GM20000 (cell line): Measurements from ENCODE around the gene PSMA7.

Experiments used
- DNase-seq: peaks from one replicate; pipeline ENCODE4 v3.0.0; 2012; ENCODE audit warnings: low spot score
- TF ChIP-seq, protein P1 (sequence below): IDR thresholded peaks from 2 replicates; pipeline ENCODE4 v1.5.1; 2012; ENCODE audit warnings: mild to moderate bottlenecking, control low read depth; ENCODE audit errors: extremely low read depth, missing control alignments

PSMA7 gene

DNA sequence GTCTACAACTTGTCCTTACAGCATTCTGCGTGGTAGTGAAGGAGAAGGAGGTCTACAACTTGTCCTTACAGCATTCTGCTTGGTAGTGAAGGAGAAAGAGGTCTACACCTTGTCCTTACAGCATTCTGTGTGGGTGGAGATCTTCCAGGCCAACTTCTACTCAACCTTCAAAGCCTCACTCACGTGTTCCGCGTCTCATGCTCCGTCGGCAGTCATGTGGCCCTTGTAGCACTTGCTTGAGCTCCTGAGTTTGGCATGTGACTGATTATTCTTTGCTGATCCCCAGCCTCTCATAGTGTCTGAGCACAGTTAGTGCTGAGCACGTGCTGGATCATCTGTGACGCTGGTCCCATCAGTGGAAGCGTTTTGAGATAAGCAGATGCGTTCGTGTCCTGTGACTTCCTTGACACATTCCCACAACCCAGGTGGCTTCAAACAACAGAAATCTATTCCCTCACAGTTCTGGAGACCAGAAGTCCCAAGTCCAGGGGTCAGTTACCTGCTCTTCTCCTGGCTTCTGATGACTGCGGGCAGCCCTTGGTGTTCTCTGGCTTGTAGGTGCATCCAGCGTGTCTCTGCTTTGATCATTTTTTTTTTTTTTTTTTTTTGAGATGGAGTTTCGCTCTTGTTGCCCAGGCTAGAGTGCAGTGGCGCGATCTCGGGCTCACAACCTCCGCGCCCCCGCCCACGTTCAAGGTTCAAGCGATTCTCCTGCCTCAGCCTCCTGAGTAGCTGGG is 3.0 kb upstream of the PSMA7 start:
- DNase-seq, result no peak
- TF ChIP-seq, protein P1, sequence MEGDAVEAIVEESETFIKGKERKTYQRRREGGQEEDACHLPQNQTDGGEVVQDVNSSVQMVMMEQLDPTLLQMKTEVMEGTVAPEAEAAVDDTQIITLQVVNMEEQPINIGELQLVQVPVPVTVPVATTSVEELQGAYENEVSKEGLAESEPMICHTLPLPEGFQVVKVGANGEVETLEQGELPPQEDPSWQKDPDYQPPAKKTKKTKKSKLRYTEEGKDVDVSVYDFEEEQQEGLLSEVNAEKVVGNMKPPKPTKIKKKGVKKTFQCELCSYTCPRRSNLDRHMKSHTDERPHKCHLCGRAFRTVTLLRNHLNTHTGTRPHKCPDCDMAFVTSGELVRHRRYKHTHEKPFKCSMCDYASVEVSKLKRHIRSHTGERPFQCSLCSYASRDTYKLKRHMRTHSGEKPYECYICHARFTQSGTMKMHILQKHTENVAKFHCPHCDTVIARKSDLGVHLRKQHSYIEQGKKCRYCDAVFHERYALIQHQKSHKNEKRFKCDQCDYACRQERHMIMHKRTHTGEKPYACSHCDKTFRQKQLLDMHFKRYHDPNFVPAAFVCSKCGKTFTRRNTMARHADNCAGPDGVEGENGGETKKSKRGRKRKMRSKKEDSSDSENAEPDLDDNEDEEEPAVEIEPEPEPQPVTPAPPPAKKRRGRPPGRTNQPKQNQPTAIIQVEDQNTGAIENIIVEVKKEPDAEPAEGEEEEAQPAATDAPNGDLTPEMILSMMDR, result no peak

- TF ChIP-seq, protein P1, result no peak
- DNase-seq, result no peak
These were observed 2.5 kb upstream of the PSMA7 start for GRCh38 chr20:62145688-62146018.

- DNase-seq, result peak; percentile 84
These were observed 997 bp upstream of the PSMA7 start for GRCh38 chr20:62143957-62144825.

DNA sequence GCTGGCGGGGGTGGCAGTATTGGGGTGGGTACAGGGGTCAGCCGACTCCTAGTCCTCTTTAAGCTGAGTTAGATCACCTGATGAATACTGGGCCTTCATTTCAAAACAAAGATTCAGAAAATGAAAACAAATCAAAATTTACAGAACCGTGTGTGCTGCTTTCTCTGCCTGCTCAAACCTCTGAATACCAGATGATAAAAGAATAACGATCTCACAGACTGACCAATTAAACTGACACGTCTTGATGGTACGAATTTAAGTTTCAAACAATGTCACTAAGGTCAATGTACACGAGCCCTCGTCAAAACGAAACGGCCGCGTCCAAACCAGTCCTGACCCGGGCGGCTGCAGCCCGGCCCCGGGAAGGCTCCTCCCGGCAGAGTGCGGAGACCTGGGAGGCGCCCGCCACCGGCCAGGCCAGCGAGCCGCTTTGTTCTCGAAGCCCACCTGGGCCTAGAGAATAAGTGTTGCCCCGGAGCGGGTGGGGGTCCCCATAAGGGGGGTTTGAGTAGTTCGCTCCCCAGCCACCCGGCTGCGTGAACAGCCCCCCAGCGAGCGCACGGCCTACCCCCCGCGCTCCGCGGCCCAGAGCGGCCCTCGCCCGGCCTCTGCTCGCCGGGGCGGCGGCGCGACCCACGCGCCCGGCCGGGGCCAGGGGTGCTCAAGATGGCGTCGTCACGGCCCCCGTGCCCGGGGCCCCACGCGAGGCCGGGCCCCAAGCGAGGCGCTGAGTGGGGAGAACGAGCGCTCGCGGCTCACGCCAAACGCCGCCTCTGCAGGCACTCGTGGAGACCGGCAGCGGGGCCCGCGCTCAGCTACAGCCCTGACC is 728 bp downstream of the PSMA7 start:
- no peak for DNase-seq
- TF ChIP-seq, protein P1, result no peak

More at GRCh38 chr20:62143957-62144825, 997 bp upstream of the PSMA7 start:
- TF ChIP-seq, protein P1, result no peak

- TF ChIP-seq, protein P1, result peak; percentile 23
- no peak for DNase-seq
These were observed 1.6 kb downstream of the PSMA7 start for GRCh38 chr20:62141397-62142251.

DNA sequence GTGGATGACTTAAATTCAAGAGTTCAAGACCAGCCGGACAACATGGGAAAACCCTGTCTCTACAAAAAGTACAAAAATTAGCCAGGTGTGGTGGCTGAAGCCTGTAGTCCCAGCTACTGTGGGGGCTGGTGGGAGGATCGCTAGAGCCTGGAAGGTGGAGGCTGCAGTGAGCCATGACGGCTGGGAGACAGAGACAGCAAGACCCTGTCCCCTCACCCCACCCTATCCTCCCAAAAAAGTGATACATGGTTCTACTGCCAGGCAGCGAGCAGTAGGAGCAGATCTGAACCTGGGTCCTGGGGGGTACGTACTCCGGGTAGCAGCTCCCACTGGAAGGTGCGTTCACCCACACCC is 2.2 kb downstream of the PSMA7 start:
- TF ChIP-seq, protein P1, result no peak
- no peak for DNase-seq
